A673 (cell line): ENCODE data around the gene SLC1A1. TPM values are rescaled to one million over a fixed set of nuclear protein-coding genes. Genes with fewer than 3 reads are reported as not detected.

Source experiments
- BruUV-seq: library from RNA; stranded (reverse); fragments of 400-500 nt; replicated peaks from 2 replicates; lab custom pipeline; 2021; lab: Mats Ljungman, UMichigan
- CTCF ChIA-PET: fragments of 300-600 bp; sonication (Branson Sonifier 250); formaldehyde crosslinking; loops from one replicate; lab custom pipeline; 2022; ENCODE audit warnings: antibody characterized with exemption; lab: Charles Lee
- POLR2A ChIA-PET: fragments of 300-600 bp; sonication (Branson Sonifier 250); formaldehyde crosslinking; loops from one replicate; lab custom pipeline; 2022; ENCODE audit warnings: antibody characterized with exemption; ENCODE audit not compliant: low non-redundant PET; lab: Charles Lee
- DNase-seq: peaks from one replicate; pipeline ENCODE4 v3.0.0-alpha.2; 2015; ENCODE audit warnings: low spot score
- H3K27ac ChIP-seq: fragments of 200-600 bp; sonication (generic); 2 replicates; pipeline ENCODE4 v1.5.1; 2016; ENCODE audit warnings: mixed run types, low read depth, mild to moderate bottlenecking, mixed read lengths, antibody characterized with exemption, low read length; ENCODE audit not compliant: poor library complexity, severe bottlenecking
- H3K27me3 ChIP-seq: fragments of 200-600 bp; sonication (generic); replicated peaks from 2 replicates; pipeline ENCODE4 v1.6.1; 2017; ENCODE audit warnings: mixed run types, low read depth, mild to moderate bottlenecking, mixed read lengths, antibody characterized with exemption, low read length; ENCODE audit not compliant: insufficient read depth, poor library complexity
- H3K36me3 ChIP-seq: fragments of 200-600 bp; sonication (generic); 2 replicates; pipeline ENCODE4 v1.6.1; 2016; ENCODE audit warnings: mixed run types, mild to moderate bottlenecking, mixed read lengths, antibody characterized with exemption, low read length; ENCODE audit not compliant: insufficient read depth, poor library complexity, severe bottlenecking
- H3K4me1 ChIP-seq: fragments of 200-600 bp; sonication (generic); 2 replicates; pipeline ENCODE4 v1.6.1; 2017; ENCODE audit warnings: mixed run types, mild to moderate bottlenecking, mixed read lengths, antibody characterized with exemption, low read length; ENCODE audit not compliant: insufficient read depth, poor library complexity, severe bottlenecking
- H3K4me3 ChIP-seq: fragments of 200-600 bp; sonication (generic); 2 replicates; pipeline ENCODE4 v1.5.1; 2016; ENCODE audit warnings: low read depth, mixed run types, mild to moderate bottlenecking, mixed read lengths, low read length; ENCODE audit not compliant: poor library complexity, severe bottlenecking
- H3K9me3 ChIP-seq: fragments of 200-600 bp; sonication (generic); 2 replicates; pipeline ENCODE4 v1.6.1; 2016; ENCODE audit warnings: mixed run types, low read depth, mild to moderate bottlenecking, mixed read lengths, antibody characterized with exemption, low read length; ENCODE audit not compliant: poor library complexity, severe bottlenecking
- EZH2 ChIP-seq: fragments of 200-600 bp; sonication (generic); IDR thresholded peaks from 2 replicates; pipeline ENCODE4 v1.6.1; 2017; ENCODE audit warnings: borderline replicate concordance, low read depth, mild to moderate bottlenecking, mixed read lengths, antibody characterized with exemption, low read length; ENCODE audit not compliant: poor library complexity, severe bottlenecking
- intact Hi-C: fragments of 100-400 bp; cut with micrococcal nuclease; formaldehyde crosslinking; loops from one replicate; pipeline ENCODE4 v1.10.0; 2022; ENCODE audit not compliant: unreplicated experiment
- total RNA-seq: library from RNA; stranded (reverse); gene quantifications from 2 replicates; pipeline ENCODE4 v1.2.3, GENCODE V29; 2021
- TF ChIP-seq, protein P1 (sequence below): fragments of 300-800, 200-600 bp; sonication (generic); conservative IDR thresholded peaks from 2 replicates; pipeline ENCODE4 v1.5.1; 2017; ENCODE audit warnings: low read depth, mild to moderate bottlenecking, antibody characterized with exemption, low read length, moderate library complexity, mixed read lengths

Gene SLC1A1
- total RNA-seq, 1 experiment from 2014 or later = 8.7 TPM

DNA sequence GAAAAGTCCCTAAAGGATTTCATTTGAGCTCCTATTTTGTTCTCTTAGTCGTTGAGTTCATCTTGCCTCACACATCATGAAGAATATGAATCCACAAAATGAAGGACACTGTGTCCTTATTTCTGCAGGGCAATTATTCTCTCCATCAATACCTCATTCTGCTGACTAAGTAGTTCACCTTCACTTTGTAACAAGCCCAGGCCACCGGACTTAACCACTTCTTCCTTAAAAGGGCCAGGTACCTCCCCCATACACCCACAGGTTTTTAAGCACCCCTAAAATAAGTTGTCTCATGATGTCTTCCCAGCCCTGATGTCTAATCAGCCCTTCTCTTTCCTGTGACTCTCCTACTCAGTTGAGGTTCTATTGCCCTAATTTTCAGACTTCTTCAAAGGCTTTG, 104.7 kb downstream of the SLC1A1 start:
- Histone ChIP-seq H3K27me3 (no peaks in the 10 kb centered on the region), H3K27ac (no peak overlapping the region), H3K9me3 (no peaks in the 10 kb centered on the region), H3K4me1 (peaks cover 5% of the 10 kb centered on the region), H3K36me3 (peaks cover 15% of the 10 kb centered on the region), H3K4me3 (no peak overlapping the region)
- ChIA-PET CTCF (interaction anchor here (0.5 kb wide), 1 partner anchor 1009 kb away, joined by 3 read pairs; no protein-coding TSS in a partner anchor), POLR2A (no interaction called here)
- BruUV-seq = no TSS peak
- intact Hi-C loops = no loop called here
- no peak for DNase-seq
- no peak for TF ChIP-seq EZH2
- TF ChIP-seq, protein P1, sequence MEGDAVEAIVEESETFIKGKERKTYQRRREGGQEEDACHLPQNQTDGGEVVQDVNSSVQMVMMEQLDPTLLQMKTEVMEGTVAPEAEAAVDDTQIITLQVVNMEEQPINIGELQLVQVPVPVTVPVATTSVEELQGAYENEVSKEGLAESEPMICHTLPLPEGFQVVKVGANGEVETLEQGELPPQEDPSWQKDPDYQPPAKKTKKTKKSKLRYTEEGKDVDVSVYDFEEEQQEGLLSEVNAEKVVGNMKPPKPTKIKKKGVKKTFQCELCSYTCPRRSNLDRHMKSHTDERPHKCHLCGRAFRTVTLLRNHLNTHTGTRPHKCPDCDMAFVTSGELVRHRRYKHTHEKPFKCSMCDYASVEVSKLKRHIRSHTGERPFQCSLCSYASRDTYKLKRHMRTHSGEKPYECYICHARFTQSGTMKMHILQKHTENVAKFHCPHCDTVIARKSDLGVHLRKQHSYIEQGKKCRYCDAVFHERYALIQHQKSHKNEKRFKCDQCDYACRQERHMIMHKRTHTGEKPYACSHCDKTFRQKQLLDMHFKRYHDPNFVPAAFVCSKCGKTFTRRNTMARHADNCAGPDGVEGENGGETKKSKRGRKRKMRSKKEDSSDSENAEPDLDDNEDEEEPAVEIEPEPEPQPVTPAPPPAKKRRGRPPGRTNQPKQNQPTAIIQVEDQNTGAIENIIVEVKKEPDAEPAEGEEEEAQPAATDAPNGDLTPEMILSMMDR = no peak

DNA sequence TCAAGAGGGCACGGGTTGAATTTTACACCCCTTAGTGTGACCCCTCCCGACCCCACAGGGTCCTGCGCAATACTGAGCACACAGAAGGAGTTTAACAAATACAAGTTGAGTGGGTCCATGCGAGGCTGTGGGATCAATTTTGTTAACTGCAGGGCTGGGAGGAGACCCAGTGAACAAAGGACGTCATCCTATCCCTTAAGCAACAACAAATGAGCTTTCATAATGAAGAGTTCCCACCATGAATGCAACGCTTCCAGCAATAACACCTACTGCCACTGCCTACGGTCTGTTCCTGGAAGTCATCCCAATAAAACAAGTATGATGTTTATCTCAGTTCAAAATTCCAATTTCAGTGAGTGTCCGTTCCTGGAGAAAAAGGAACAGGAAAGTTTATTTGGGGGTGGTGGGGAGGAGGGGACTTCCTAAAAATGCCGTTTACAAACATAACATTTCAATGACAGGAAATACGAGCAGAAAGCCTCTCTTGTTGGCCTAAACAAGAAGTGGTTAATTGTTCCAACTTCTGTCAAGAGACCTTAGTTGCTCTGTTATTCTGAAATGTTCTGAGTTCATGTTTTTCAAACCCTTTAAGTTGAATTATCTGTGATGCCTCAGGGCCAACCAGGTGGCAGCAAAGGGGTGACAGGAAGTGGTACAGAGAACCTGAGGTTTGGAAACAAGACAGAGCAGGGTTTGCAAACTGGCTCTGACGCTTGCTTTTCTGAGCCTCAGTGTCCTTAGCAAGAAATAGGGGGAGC, 106.1 kb downstream of the SLC1A1 start:
- Histone ChIP-seq H3K4me1 (peaks cover 5% of the 10 kb centered on the region), H3K4me3 (no peak overlapping the region), H3K36me3 (peaks cover 22% of the 10 kb centered on the region), H3K27ac (no peak overlapping the region), H3K27me3 (no peaks in the 10 kb centered on the region), H3K9me3 (no peaks in the 10 kb centered on the region)
- intact Hi-C loops = no loop called here
- BruUV-seq = no TSS peak
- DNase-seq = no peak
- ChIA-PET POLR2A (no interaction called here), CTCF (no interaction called here)
- TF ChIP-seq, protein P1 = no peak
- no peak for TF ChIP-seq EZH2

DNA sequence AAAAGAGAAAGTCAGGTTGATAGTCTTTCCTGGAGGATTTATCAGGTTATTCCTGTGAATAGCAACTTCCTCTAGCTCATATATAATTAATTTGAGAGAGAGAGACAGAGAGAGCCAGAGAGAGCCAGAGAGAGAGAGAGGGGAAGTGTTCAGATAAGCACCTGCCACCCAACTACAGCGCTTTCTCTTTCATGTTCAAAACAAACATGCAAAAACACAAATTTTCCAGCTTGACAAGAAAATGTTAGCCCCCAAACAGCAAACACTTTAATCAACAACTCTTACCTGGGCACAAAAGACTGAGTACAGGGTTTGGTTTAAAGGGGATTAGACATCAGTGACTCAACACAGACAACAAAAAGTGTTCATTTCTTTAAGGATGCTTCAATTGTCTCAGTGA, 110.1 kb downstream of the SLC1A1 start:
- DNase-seq = no peak
- Histone ChIP-seq H3K4me1 (peaks cover 5% of the 10 kb centered on the region), H3K27me3 (no peaks in the 10 kb centered on the region), H3K4me3 (no peak overlapping the region), H3K27ac (no peak overlapping the region), H3K9me3 (no peaks in the 10 kb centered on the region), H3K36me3 (peaks cover 51% of the 10 kb centered on the region)
- POLR2A ChIA-PET = interaction anchor here (0.6 kb wide), 1 partner anchor 588 kb away, joined by 4 read pairs; no protein-coding TSS in a partner anchor
- no peak for TF ChIP-seq EZH2
- TF ChIP-seq, protein P1 = no peak
- intact Hi-C loops = loop anchor here (10.0 kb wide), 1 partner anchor 144 kb away; the partner anchor contains the start of gene AK3
- BruUV-seq = no TSS peak
- CTCF ChIA-PET = no interaction called here
